Gastroesophageal sphincter (tissue), 4 donors: ENCODE data around the gene TIPRL. TPM values are rescaled to one million over a fixed set of nuclear protein-coding genes. Genes with fewer than 3 reads are reported as not detected.

Experiments
- ATAC-seq: fragments of 150-250 bp; one replicate; pipeline ENCODE4 v1.9.1; 2016; ENCODE audit warnings: mild to moderate bottlenecking, moderate library complexity
- H3K27ac ChIP-seq, 4 donors: fragments of 200-600 bp; sonication (generic) in 3 of 4; 1 replicate in 3 of 4; 2 replicates in 1 of 4; pipeline ENCODE4 v1.5.1; 2016 to 2019
- H3K27me3 ChIP-seq: fragments of 200-600 bp; sonication (generic); one replicate; pipeline ENCODE4 v1.5.1; 2019
- H3K36me3 ChIP-seq, 2 donors: fragments of 200-600 bp; sonication (generic); one replicate each; pipeline ENCODE4 v1.5.1; 2019; ENCODE audit warnings: control low read depth in 1 of 2
- H3K4me1 ChIP-seq, 3 donors: fragments of 200-600 bp; sonication (generic); 1 replicate in 2 of 3; 2 replicates in 1 of 3; pipeline ENCODE4 v1.5.1; 2016 to 2019; ENCODE audit warnings: control low read depth in 2 of 3
- H3K4me3 ChIP-seq, 2 donors: fragments of 200-600 bp; sonication (generic); one replicate each; pipeline ENCODE4 v1.5.1; 2019; ENCODE audit warnings: mild to moderate bottlenecking in 1 of 2, moderate library complexity in 1 of 2
- H3K9me3 ChIP-seq, 3 donors: fragments of 200-600 bp; sonication (generic); one replicate each; pipeline ENCODE4 v1.5.1; 2017 to 2019; ENCODE audit warnings: control low read depth in 2 of 3
- CTCF ChIP-seq, 4 experiments: fragments of 200-600 bp in 2 of 4; fragments of 450-650 bp in 2 of 4; sonication (generic) in 1 of 4; IDR thresholded peaks; one replicate each; pipeline ENCODE4 v1.5.1; 2017 to 2019; ENCODE audit warnings: antibody characterized with exemption in 4 of 4, mild to moderate bottlenecking in 2 of 4, moderate library complexity in 2 of 4
- EP300 ChIP-seq: sonication (generic); formaldehyde crosslinking; IDR thresholded peaks from one replicate; pipeline ENCODE4 v1.6.1; 2017; ENCODE audit warnings: antibody characterized with exemption, mild to moderate bottlenecking
- POLR2A ChIP-seq, 2 donors: fragments of 450-650 bp; IDR thresholded peaks; one replicate each; pipeline ENCODE4 v1.6.1; 2017; ENCODE audit warnings: antibody characterized with exemption in 2 of 2, mild to moderate bottlenecking in 2 of 2, moderate library complexity in 1 of 2
- POLR2AphosphoS5 ChIP-seq: sonication (generic); formaldehyde crosslinking; IDR thresholded peaks from one replicate; pipeline ENCODE4 v1.6.1; 2017; ENCODE audit warnings: antibody characterized with exemption
- WGBS, 2 donors: methylation state at CpG; one replicate each; pipeline ENCODE4 v1.1.5; 2018; ENCODE audit warnings: low coverage in 1 of 2; 5-methylcytosine and 5-hydroxymethylcytosine counted together
- total RNA-seq, 4 donors: library from RNA; depleted of rRNA; stranded (reverse); fragments of >200 nt; gene quantifications; one replicate each; pipeline ENCODE4 v1.1.0, GENCODE V29; 2016

The TIPRL gene
- total RNA-seq, 4 donors from 2014 or later = 16.7 to 34.9 (median 23.5) TPM

DNA sequence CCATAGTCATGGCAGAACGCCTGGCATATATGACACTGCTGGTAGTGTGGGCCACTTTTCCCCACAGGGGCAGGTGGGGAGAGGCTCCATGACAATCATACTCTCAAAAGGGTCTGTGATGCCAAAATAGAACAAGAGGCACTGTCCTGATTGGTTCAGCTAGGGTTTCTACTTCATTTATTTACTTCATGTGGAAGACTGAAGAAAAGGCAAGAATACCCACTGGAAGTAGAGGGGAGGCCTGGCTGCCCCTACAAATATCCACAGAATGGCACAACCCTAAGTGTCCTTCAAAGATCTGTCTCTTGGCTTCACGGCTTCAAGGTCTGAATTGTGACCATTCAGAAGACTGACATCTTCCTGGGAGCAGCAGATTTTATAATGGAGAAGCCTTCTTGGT lies 42.5 kb downstream of the TIPRL start:
- Histone ChIP-seq H3K4me3 (no peak overlapping the region), H3K27me3 (no peaks in the 10 kb centered on the region), H3K27ac (no peak overlapping the region), H3K9me3 (peaks cover 0 to 4% (median 0%) of the 10 kb centered on the region in 3 donors), H3K4me1 (peaks cover 0 to 9% (median 0%) of the 10 kb centered on the region in 3 donors), H3K36me3 (no peaks in the 10 kb centered on the region)
- TF ChIP-seq EP300 (no peak), POLR2A (IDR thresholded peaks at IDR 0.05) (no peak), POLR2AphosphoS5 (no peak), CTCF (IDR thresholded peaks at IDR 0.05) (no peak)
- ATAC-seq = no peak
- WGBS, 2 donors = 86 to 100% methylated on average over 1 of the region's 2 CpGs

GRCh38 chr1:168223261-168223660 lies 44.5 kb downstream of the TIPRL start:
- ATAC-seq = no peak
- Histone ChIP-seq H3K36me3 (no peaks in the 10 kb centered on the region), H3K9me3 (peaks cover 0 to 4% (median 0%) of the 10 kb centered on the region in 3 donors), H3K4me1 (peaks cover 0 to 26% (median 12%) of the 10 kb centered on the region in 3 donors), H3K27me3 (no peaks in the 10 kb centered on the region), H3K4me3 (no peak overlapping the region), H3K27ac (no peak overlapping the region)
- TF ChIP-seq EP300 (no peak), CTCF (IDR thresholded peaks at IDR 0.05) (no peak)

GRCh38 chr1:168223681-168224540 lies 45.1 kb downstream of the TIPRL start:
- TF ChIP-seq POLR2AphosphoS5 (no peak), CTCF (IDR thresholded peaks at IDR 0.05) (no peak), POLR2A (IDR thresholded peaks at IDR 0.05) (no peak), EP300 (no peak)
- Histone ChIP-seq H3K36me3 (no peaks in the 10 kb centered on the region), H3K4me1 (peaks cover 0 to 32% (median 18%) of the 10 kb centered on the region in 3 donors), H3K4me3 (no peak overlapping the region), H3K27ac (no peak overlapping the region), H3K9me3 (peaks cover 0 to 4% (median 0%) of the 10 kb centered on the region in 3 donors), H3K27me3 (no peaks in the 10 kb centered on the region)
- ATAC-seq = no peak

- 87 to 100% methylated on average over 2 to 3 of the region's 3 CpGs for WGBS, 2 donors
- no peak overlapping the region for H3K27ac ChIP-seq
- no peaks in the 10 kb centered on the region for H3K27me3 ChIP-seq
- TF ChIP-seq POLR2A (IDR thresholded peaks at IDR 0.05) = no peak
- no peak for TF ChIP-seq CTCF (IDR thresholded peaks at IDR 0.05)
- TF ChIP-seq EP300 = no peak
- TF ChIP-seq POLR2AphosphoS5 = no peak
- peaks cover 0 to 4% (median 0%) of the 10 kb centered on the region in 3 donors for H3K9me3 ChIP-seq
- ATAC-seq = no peak
- peak overlapping the region in 1 of 2 donors; percentile 92 for H3K4me3 ChIP-seq
- no peaks in the 10 kb centered on the region for H3K36me3 ChIP-seq
- peaks cover 0 to 43% (median 21%) of the 10 kb centered on the region in 3 donors for H3K4me1 ChIP-seq
Measured at GRCh38 chr1:168224991-168225390, 46.2 kb downstream of the TIPRL start.
